WTC11 (cell line): ENCODE measurements around the gene LTBP4. TPM values are rescaled to one million over a fixed set of nuclear protein-coding genes. Genes with fewer than 3 reads are reported as not detected.

Experiments used
- ATAC-seq: fragments of 200-7000 bp; cut with Tn5 transposase; 2 replicates; pipeline ENCODE4 v1.10.0; 2021; ENCODE audit warnings: mild to moderate bottlenecking, moderate library complexity
- CTCF ChIA-PET: fragments of 300-600 bp; sonication (Branson Sonifier 250); formaldehyde crosslinking; loops from one replicate; lab custom pipeline; 2021; ENCODE audit warnings: antibody characterized with exemption; lab: Charles Lee
- POLR2A ChIA-PET: fragments of 350-600 bp; sonication (Branson Sonifier 250); formaldehyde crosslinking; loops from one replicate; lab custom pipeline; 2021; ENCODE audit warnings: antibody characterized with exemption; lab: Charles Lee
- DNase-seq: peaks from one replicate; pipeline ENCODE4 v3.0.0; 2021; ENCODE audit warnings: low spot score
- H3K27ac Mint-ChIP-seq: 2 replicates; pipeline ENCODE4 v1.8.0; 2021; ENCODE audit warnings: mixed read lengths
- H3K27me3 Mint-ChIP-seq: 2 replicates; pipeline ENCODE4 v1.8.0; 2021; ENCODE audit warnings: low read depth, mild to moderate bottlenecking, moderate library complexity, mixed read lengths
- H3K36me3 Mint-ChIP-seq: 2 replicates; pipeline ENCODE4 v1.8.0; 2021; ENCODE audit warnings: mixed read lengths
- H3K4me1 Mint-ChIP-seq: 2 replicates; pipeline ENCODE4 v1.8.0; 2022; ENCODE audit warnings: mixed read lengths
- H3K4me3 Mint-ChIP-seq: 2 replicates; pipeline ENCODE4 v1.8.0; 2021; ENCODE audit warnings: mild to moderate bottlenecking, moderate library complexity, mixed read lengths
- H3K9me3 Mint-ChIP-seq: 2 replicates; pipeline ENCODE4 v1.8.0; 2021; ENCODE audit warnings: mixed read lengths
- ATF2 ChIP-seq: sonication (generic); formaldehyde crosslinking; IDR thresholded peaks from 2 replicates; pipeline ENCODE4 v1.8.1; 2022; ENCODE audit warnings: low read depth, missing genetic modification reagents, borderline replicate concordance
- ATF6 ChIP-seq: sonication (generic); formaldehyde crosslinking; IDR thresholded peaks from 2 replicates; pipeline ENCODE4 v1.8.1; 2023; ENCODE audit warnings: mild to moderate bottlenecking, missing genetic modification reagents
- CBFB ChIP-seq: sonication (generic); formaldehyde crosslinking; IDR thresholded peaks from 2 replicates; pipeline ENCODE4 v1.8.1; 2022; ENCODE audit warnings: mild to moderate bottlenecking, low read depth, missing genetic modification reagents
- CREM ChIP-seq: sonication (generic); formaldehyde crosslinking; IDR thresholded peaks from 2 replicates; pipeline ENCODE4 v1.8.1; 2022; ENCODE audit warnings: mild to moderate bottlenecking, missing genetic modification reagents, moderate library complexity
- E2F4 ChIP-seq: sonication (generic); formaldehyde crosslinking; IDR thresholded peaks from 2 replicates; pipeline ENCODE4 v1.8.1; 2022; ENCODE audit warnings: low read depth, mild to moderate bottlenecking, moderate library complexity, missing genetic modification reagents, borderline replicate concordance
- GRHL2 ChIP-seq: fragments of 250-450 bp; sonication (Bioruptor Pico); IDR thresholded peaks from 2 replicates; pipeline ENCODE4 v1.8.0; 2022; ENCODE audit warnings: mild to moderate bottlenecking, moderate library complexity; ENCODE audit not compliant: insufficient replicate concordance, severe bottlenecking
- GTF2I ChIP-seq: fragments of 250-450 bp; sonication (Bioruptor Pico); conservative IDR thresholded peaks from 2 replicates; pipeline ENCODE4 v1.4.0; 2021; ENCODE audit warnings: mild to moderate bottlenecking
- NFATC4 ChIP-seq: fragments of 250-450 bp; sonication (Bioruptor Pico); IDR thresholded peaks from 2 replicates; pipeline ENCODE4 v1.9.0; 2021; ENCODE audit warnings: mild to moderate bottlenecking
- NFYB ChIP-seq: sonication (generic); formaldehyde crosslinking; conservative IDR thresholded peaks from 2 replicates; pipeline ENCODE4 v1.8.0; 2022; ENCODE audit warnings: low read depth, missing genetic modification reagents
- NR1H2 ChIP-seq: sonication (generic); formaldehyde crosslinking; IDR thresholded peaks from 2 replicates; pipeline ENCODE4 v1.9.0; 2021; ENCODE audit warnings: mild to moderate bottlenecking, moderate library complexity, missing genetic modification reagents
- NR2C2 ChIP-seq: sonication (generic); formaldehyde crosslinking; IDR thresholded peaks from 2 replicates; pipeline ENCODE4 v1.8.0; 2022; ENCODE audit warnings: mild to moderate bottlenecking, missing genetic modification reagents
- OVOL2 ChIP-seq: fragments of 250-450 bp; sonication (Bioruptor Pico); IDR thresholded peaks from 2 replicates; pipeline ENCODE4 v1.9.0; 2021; ENCODE audit warnings: mild to moderate bottlenecking, borderline replicate concordance
- RELA ChIP-seq: sonication (generic); formaldehyde crosslinking; IDR thresholded peaks from 2 replicates; pipeline ENCODE4 v1.8.1; 2022; ENCODE audit warnings: missing genetic modification reagents, mild to moderate bottlenecking, borderline replicate concordance
- SMAD3 ChIP-seq: sonication (generic); formaldehyde crosslinking; IDR thresholded peaks from 2 replicates; pipeline ENCODE4 v1.8.0; 2022; ENCODE audit warnings: missing genetic modification reagents, mild to moderate bottlenecking, borderline replicate concordance
- SOX15 ChIP-seq: fragments of 250-450 bp; sonication (Bioruptor Pico); IDR thresholded peaks from 2 replicates; pipeline ENCODE4 v1.9.0; 2021; ENCODE audit warnings: mild to moderate bottlenecking
- SP1 ChIP-seq: sonication (generic); formaldehyde crosslinking; conservative IDR thresholded peaks from 2 replicates; pipeline ENCODE4 v1.8.1; 2022; ENCODE audit warnings: missing genetic modification reagents
- TEAD1 ChIP-seq: sonication (generic); formaldehyde crosslinking; IDR thresholded peaks from 2 replicates; pipeline ENCODE4 v1.8.0; 2022; ENCODE audit warnings: mild to moderate bottlenecking, missing genetic modification reagents
- USF1 ChIP-seq: sonication (generic); formaldehyde crosslinking; IDR thresholded peaks from 2 replicates; pipeline ENCODE4 v1.8.0; 2022; ENCODE audit warnings: mild to moderate bottlenecking, missing genetic modification reagents
- USF2 ChIP-seq: sonication (generic); formaldehyde crosslinking; IDR thresholded peaks from 2 replicates; pipeline ENCODE4 v1.8.1; 2023; ENCODE audit warnings: mild to moderate bottlenecking, missing genetic modification reagents, moderate library complexity
- ZMAT4 ChIP-seq: fragments of 250-450 bp; sonication (Bioruptor Pico); IDR thresholded peaks from 2 replicates; pipeline ENCODE4 v1.9.0; 2021; ENCODE audit warnings: mild to moderate bottlenecking
- ZNF138 ChIP-seq: sonication (generic); formaldehyde crosslinking; conservative IDR thresholded peaks from 2 replicates; pipeline ENCODE4 v1.8.1; 2022; ENCODE audit warnings: mild to moderate bottlenecking, moderate library complexity, missing genetic modification reagents
- ZNF396 ChIP-seq: fragments of 250-450 bp; sonication (Bioruptor Pico); IDR thresholded peaks from 2 replicates; pipeline ENCODE4 v1.8.0; 2021; ENCODE audit warnings: mild to moderate bottlenecking, moderate library complexity, borderline replicate concordance
- ZSCAN18 ChIP-seq: fragments of 250-450 bp; sonication (Bioruptor Pico); IDR thresholded peaks from 2 replicates; pipeline ENCODE4 v2.1.2; 2022; ENCODE audit warnings: mild to moderate bottlenecking, moderate library complexity
- total RNA-seq: library from RNA; stranded (reverse); gene quantifications from 3 replicates; pipeline ENCODE4 v1.2.3, GENCODE V29; 2021

The LTBP4 gene
- total RNA-seq, 1 experiment from 2014 or later = 125 TPM

GRCh38 chr19:40570313-40571004, 30.7 kb upstream of the LTBP4 start:
- 0 out of 2 replicates have a peak, but pooled peaks cover 3% of the 10 kb centered on the region for H3K36me3 Mint-ChIP-seq
- POLR2A ChIA-PET = interaction anchor here (0.5 to 0.9 kb wide), 6 partner anchors 20 to 208 kb away, joined by 3 read pairs; partner anchors contain the start of genes BLVRB and RAB4B
- ATAC-seq = peak; percentile 96
- TF ChIP-seq CREM (CRISPR knock-in tag) (no peak), NR1H2 (CRISPR knock-in tag) (no peak), ZNF396 (no peak), E2F4 (CRISPR knock-in tag) (no peak), USF1 (CRISPR knock-in tag) (no peak), SP1 (CRISPR knock-in tag) (peak; percentile 96), NFYB (peak; percentile 77), ATF2 (CRISPR knock-in tag) (no peak), NFATC4 (CRISPR knock-in tag) (no peak), GTF2I (CRISPR knock-in tag) (no peak), GRHL2 (CRISPR knock-in tag) (no peak), ZMAT4 (CRISPR knock-in tag) (no peak), NR2C2 (CRISPR knock-in tag) (no peak), ZNF138 (no peak), CBFB (no peak), USF2 (CRISPR knock-in tag) (peak; percentile 64), SOX15 (CRISPR knock-in tag) (no peak)
- TF ChIP-seq, all 79 proteins: peak for 3
- DNase-seq = peak; percentile 100
- H3K27me3 Mint-ChIP-seq = peaks cover 78% of the 10 kb centered on the region
- peaks cover 15% of the 10 kb centered on the region for H3K4me1 Mint-ChIP-seq
- peaks cover 4% of the 10 kb centered on the region for H3K9me3 Mint-ChIP-seq
- no peak overlapping the region; the same call in 1 of the 2 replicates for H3K27ac Mint-ChIP-seq
- peak overlapping the region; percentile 75 for H3K4me3 Mint-ChIP-seq
- CTCF ChIA-PET = interaction anchor here (0.5 to 3.0 kb wide), 38 partner anchors 8 to 451 kb away, joined by 3 to 69 read pairs (median 6); partner anchors contain the start of genes BLVRB, COQ8B, LTBP4 and NUMBL

GRCh38 chr19:40571005-40571318, 30.2 kb upstream of the LTBP4 start:
- TF ChIP-seq SMAD3 (CRISPR knock-in tag) = no peak
- TF ChIP-seq ATF6 (CRISPR knock-in tag) = no peak
- TF ChIP-seq GRHL2 (CRISPR knock-in tag) = no peak
- no peak for TF ChIP-seq OVOL2 (CRISPR knock-in tag)
- TF ChIP-seq RELA (CRISPR knock-in tag) = no peak
- no peak for TF ChIP-seq TEAD1 (CRISPR knock-in tag)
- no peak for TF ChIP-seq ZSCAN18 (CRISPR knock-in tag)
- TF ChIP-seq, all 79 proteins: peak for 0
- ATAC-seq = no peak
- Mint-ChIP-seq H3K4me3 (peak overlapping the region; percentile 43), H3K27me3 (peaks cover 73% of the 10 kb centered on the region), H3K9me3 (peaks cover 4% of the 10 kb centered on the region), H3K36me3 (0 out of 2 replicates have a peak, but pooled peaks cover 3% of the 10 kb centered on the region), H3K4me1 (peaks cover 18% of the 10 kb centered on the region), H3K27ac (peak overlapping the region; percentile 92; the same call in 1 of the 2 replicates)
- no peak for DNase-seq
- ChIA-PET CTCF (interaction anchor here (0.5 to 3.0 kb wide), 35 partner anchors 8 to 1019 kb away, joined by 3 to 69 read pairs (median 6); partner anchors contain the start of genes BLVRB, COQ8B, LTBP4 and NUMBL), POLR2A (interaction anchor here (0.5 to 0.9 kb wide), 5 partner anchors 20 to 207 kb away, joined by 3 read pairs; partner anchors contain the start of genes BLVRB and RAB4B)
